Tongue (tissue), 2 donors: ENCODE data around the gene AQP10. TPM values are rescaled to one million over a fixed set of nuclear protein-coding genes. Genes with fewer than 3 reads are reported as not detected.
"Not testable (repeated sequence)": the region's sequence is repeated elsewhere in the genome, so short reads cannot be mapped to it uniquely, and the experiment has no call there.

ENCODE experiments used
- DNase-seq: peaks from one replicate; pipeline ENCODE4 v3.0.0-alpha.2; 2015
- total RNA-seq: library from RNA; depleted of rRNA; stranded (reverse); fragments of >200 nt; gene quantifications from one replicate; pipeline ENCODE4 v1.2.3, GENCODE V29; 2014

Gene AQP10
- not detected for total RNA-seq

GRCh38 chr1:154320882-154321608 is at the start of gene AQP10:
Gene AQP10 (plus strand): TSS chr1:154321093. CDS start chr1:154321156, 63 bp downstream.
- no peak for DNase-seq

DNA sequence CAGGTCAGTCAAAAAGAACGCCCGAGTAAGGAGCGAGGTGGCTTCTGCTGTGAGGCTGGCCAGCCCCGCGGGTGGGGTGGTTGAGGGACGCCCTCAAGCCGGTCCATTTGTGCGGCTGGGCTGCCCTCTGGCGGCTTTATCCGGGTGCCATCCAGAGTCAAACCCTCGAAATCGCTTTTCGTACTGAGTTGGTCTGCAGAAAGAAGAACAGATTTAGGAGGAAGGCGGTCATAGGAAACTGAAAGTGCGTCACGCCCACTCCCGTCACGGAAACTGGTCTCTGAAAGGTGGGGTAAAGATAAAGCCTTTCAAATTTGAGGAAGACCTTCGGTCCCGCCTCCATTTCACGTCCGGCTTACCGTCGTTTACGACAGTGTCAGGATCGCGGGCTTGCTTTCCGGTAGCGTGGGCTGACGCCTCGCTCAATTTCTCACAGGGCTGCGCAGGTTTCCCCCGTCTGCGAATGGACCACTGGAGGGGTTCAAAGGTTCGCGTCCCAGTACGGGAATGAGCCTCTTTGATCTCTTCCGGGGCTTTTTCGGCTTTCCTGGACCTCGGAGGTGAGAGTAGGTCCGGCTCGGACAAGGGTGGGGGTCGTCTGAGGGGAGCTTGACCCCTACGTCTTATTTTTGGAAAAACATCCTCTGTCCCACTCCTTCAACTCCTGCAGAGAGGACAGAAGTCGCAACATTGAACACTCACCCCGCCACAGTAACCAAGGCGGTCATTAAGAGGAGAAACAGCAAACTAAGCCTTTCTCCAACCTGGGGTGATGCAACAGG is 48.5 kb upstream of the AQP10 start, which contains the start of gene HAX1:
Gene HAX1 (plus strand): TSS at position 413 of the 782 bp plus-strand sequence. CDS start 95 bp downstream, at position 508.
- peak; percentile 97 for DNase-seq

- no peak for DNase-seq
Measured at GRCh38 chr1:154272999-154273563, 47.8 kb upstream of the AQP10 start.

GRCh38 chr1:154276797-154277196 is 44.1 kb upstream of the AQP10 start:
- no peak for DNase-seq

- DNase-seq = not testable (repeated sequence)
Measured at GRCh38 chr1:154287591-154287990, 33.3 kb upstream of the AQP10 start.

DNA sequence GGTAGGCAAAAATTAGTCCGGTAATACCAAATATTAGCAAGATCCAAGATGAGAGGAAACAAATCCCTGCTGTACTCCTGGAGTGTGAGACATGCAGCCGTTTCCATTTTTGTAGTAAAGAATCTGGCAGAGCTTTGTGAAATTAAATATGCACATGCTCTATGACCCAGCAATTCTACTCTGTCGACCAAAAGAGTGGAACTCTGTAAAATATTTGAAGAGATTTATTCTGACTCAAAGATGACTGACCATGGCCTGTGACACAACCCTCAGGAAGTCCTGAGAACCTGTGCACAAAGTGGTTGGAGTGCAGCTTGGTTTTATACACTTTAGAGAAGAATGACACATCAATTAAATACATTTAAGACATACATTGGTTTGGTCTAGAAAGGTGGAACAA is 32.2 kb upstream of the AQP10 start:
- no peak for DNase-seq

DNA sequence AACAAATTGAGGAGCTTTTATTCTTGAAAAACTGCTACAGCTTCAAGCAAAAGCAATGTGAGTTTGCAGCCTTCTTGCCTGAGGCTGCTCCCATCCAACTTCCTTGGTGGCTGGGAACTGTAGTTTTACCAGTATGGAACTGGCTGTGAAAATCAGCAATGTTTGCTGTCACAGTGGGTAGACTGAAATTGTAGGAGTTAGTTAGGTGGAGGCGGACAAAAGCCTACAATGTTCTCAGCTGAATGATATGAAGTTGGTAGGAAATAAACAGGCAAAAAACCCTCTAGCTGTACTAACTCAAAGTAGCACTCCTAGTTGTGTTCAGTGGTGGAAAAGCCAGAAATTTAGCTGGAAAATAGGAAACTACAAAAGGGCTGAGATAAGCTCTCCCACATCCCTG is 30.0 kb upstream of the AQP10 start:
- no peak for DNase-seq

DNA sequence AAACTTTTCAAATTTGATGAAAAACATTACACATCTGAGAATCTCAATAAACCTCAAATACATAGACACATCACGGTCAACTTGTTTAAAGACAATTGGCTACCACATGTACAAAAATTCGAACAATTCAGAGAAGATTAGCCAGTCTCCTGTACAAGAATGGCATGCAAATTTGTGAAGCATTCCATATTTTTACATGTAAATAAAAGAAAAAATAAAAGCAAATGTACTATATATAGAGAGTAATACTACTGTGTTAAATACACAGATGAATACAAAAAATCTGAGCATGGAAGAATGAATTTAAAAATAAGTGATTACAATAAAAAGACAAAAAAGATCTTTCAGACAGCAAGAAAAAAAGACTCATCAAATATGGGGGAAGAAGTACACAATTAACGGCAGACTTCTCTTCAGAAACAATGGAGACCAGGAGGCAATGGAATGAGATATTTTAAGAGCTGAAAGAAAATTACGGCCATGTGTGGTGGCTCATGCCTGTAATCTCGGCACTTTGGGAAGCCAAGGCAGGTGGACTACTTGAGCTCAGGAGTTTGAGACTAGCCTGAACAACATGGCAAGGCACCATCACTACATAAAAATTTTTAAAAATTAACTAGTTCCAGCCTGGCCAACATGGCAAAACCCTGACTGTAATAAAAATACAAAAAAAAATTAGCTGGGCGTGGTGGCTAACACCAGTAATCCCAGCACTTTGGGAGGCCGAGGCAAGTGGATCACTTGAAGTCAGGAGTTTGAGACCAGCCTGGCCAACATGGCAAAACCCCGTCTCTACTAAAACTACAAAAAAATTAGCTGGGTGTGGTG is 25.3 kb upstream of the AQP10 start:
- DNase-seq = no peak

DNA sequence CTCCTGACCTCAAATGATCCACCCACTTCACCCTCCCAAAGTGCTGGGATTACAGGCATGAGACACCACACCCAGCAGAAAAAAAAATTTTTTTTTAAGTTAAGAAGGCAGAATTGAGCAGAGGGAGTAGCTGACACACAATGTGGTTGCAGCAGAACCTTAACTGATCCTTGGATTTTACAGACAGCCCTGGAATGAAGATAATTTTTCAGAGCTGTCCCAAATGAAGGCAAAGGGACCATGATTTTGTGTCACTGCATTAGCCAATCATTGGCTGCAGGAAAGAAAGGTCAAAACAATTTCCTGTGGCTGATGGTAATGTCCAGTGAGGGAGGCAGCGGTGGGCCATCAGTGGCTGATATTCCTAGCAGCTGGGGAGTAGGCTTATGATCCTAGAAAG is 19.3 kb upstream of the AQP10 start:
- DNase-seq = no peak

GRCh38 chr1:154304664-154305337 is 16.1 kb upstream of the AQP10 start:
- no peak for DNase-seq

- DNase-seq = no peak
Measured at GRCh38 chr1:154306151-154306550, 14.7 kb upstream of the AQP10 start.

DNA sequence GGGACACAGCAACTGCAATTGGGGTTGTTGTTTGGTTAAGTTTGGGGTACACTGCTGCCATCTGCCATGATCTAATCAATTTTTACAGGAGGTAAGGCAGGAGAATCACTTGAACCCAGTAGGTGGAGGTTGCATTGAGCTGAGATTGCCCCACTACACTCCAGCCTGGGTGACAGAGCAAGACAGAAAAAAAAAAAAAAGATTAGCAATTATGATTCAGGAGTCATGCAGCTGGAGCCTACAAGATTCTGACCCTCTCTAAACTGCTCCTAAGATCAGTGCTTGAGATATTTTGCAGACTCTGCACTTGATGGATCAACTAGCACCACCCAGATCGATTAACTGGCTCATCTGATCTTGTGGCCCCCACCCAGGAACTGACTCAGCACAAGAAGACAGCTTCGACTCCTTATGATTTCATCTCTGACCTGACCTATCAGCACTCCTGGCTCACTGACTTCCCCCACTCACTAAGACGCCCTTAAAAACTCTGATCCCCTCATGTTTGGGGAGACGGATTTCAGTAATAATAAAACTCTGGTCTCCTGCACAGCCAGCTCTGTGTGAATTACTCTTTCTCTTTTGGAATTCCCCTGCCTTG is 13.1 kb upstream of the AQP10 start:
- DNase-seq = not testable (repeated sequence)

- DNase-seq = not testable (repeated sequence)
Measured at GRCh38 chr1:154309136-154309535, 11.8 kb upstream of the AQP10 start.

DNA sequence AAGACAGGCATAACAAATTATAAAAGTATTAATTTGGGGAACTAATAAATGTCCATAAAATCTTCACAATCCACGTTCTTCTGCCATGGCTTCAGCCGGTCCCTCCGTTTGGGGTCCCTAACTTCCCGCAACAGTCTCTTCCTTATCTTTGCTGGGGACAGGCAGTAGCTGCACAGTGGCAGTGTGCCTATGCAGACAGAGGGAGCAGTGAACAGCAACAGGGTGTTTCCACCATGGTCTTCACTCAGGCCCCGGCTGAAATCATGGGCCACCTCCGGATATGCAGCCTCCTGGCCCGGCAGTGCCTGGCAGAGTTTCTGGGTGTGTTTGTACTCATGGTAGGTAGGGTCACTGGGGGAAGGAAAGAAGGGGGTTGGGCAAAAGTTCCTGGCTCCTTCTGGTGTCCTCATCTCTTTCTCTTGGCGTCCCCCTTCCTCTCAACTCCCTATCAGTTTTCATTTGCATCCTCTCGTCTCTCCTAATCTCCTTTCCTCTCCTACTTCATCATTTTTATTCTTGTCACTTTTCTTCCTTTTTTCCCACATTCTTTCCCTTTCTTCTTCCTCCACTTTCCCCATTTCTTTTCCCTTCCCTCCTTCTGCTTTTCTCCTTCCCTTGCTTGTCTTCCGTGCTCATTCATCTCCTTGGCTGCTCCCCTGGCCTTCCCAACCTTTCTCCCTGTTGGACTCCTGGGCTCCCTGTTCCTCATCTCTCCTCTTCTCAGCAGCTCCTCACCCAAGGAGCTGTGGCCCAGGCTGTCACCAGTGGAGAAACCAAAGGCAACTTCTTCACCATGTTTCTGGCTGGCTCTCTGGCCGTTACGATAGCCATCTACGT is 8.4 kb upstream of the AQP10 start:
- not testable (repeated sequence) for DNase-seq

DNA sequence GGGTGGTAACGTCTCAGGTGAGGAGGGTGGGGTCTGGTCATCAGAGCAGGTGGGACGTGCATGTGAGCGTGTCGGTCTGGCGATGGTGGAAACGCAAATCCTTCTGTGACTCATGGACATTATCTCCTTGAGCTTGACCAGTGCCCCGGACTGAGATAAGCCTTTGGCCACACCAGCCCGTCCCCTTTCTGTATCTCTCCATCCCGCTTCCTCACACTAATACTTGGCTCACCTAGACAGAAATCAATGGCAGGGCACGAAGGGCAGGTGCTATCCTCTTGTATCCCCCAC is 7.9 kb upstream of the AQP10 start:
- no peak for DNase-seq

- not testable (repeated sequence) for DNase-seq
Measured at GRCh38 chr1:154314226-154314625, 6.7 kb upstream of the AQP10 start.

GRCh38 chr1:154316704-154317103 is 4.2 kb upstream of the AQP10 start:
- DNase-seq = no peak

DNA sequence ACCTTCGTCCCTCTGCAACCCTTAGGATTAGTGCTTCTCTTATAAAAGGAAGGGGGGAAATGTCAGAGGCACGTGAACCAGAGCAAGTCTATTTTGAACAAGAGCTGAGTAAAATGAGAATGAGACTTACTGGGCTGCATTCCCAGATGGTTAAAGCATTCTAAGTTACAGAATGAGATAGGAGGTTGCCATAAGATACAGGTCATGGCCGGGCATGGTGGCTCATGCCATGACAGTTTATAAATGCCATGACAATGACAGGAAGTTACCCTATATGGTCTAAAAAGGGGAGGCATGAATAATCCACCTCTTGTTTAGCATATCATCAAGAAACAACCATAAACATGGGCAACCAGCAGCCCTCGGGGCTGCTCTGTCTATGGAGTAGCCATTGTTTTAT is 2.5 kb upstream of the AQP10 start:
- DNase-seq = no peak

GRCh38 chr1:154321609-154321934 is 679 bp downstream of the AQP10 start:
- DNase-seq = not testable (repeated sequence)

DNA sequence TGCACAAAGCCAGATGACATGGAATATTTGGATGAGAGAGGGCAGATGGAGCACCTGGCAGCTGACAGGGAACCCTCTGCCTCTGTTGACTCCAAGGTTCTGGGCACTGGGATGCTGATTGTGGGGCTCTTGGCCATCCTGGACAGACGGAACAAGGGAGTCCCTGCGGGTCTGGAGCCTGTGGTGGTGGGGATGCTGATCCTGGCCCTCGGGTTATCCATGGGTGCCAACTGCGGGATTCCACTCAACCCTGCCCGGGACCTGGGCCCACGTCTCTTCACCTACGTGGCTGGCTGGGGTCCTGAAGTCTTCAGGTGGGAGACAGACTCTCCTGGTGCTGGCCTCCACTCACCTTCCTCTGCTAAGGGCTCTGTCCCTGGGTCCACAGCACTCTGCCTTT is 2.6 kb downstream of the AQP10 start:
- no peak for DNase-seq

DNA sequence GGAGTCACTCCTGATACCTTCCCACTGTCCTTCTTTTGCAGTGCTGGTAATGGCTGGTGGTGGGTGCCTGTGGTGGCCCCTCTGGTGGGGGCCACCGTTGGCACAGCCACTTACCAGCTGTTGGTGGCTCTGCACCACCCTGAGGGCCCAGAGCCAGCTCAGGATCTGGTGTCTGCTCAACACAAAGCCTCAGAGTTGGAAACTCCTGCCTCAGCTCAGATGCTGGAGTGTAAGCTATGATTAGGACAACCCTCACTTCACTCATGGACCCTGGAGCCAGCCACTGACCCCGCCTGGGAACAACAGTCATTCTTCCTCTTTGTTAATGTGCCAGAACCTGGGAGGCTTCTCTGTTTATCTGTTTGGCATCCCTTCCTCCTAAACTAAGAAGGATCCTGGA is 3.3 kb downstream of the AQP10 start:
- DNase-seq = peak; percentile 26
